ENCODE data around the gene SOX5.

GRCh38 chr12:23708185-23708837 lies 241.2 kb downstream of the SOX5 start:
- no peak for TF ChIP-seq CTCF (IDR thresholded peaks at IDR 0.05 in 4 of 5, conservative IDR thresholded peaks at IDR 0.05 in 1 of 5)
- TF ChIP-seq POLR2A (IDR thresholded peaks at IDR 0.05) = no peak

Measured in gastrocnemius medialis (tissue), 4 donors.